AG09309 (cell line): ENCODE measurements around the gene KRTAP5-11.

Source experiments
- DNase-seq: peaks from one replicate; pipeline ENCODE4 v3.0.0-alpha.2; 2010; ENCODE audit warnings: low read depth
- H3K4me3 ChIP-seq: 2 replicates; pipeline ENCODE4 v1.5.1; 2011; ENCODE audit warnings: mild to moderate bottlenecking, low read depth, low read length, moderate library complexity; ENCODE audit not compliant: control insufficient read depth
- TF ChIP-seq, protein P1 (sequence below): IDR thresholded peaks from 2 replicates; pipeline ENCODE4 v1.5.1; 2011; ENCODE audit warnings: mild to moderate bottlenecking, low read depth, low read length, inconsistent platforms; ENCODE audit not compliant: insufficient read depth, control insufficient read depth; ENCODE audit errors: missing control alignments

Gene KRTAP5-11

DNA sequence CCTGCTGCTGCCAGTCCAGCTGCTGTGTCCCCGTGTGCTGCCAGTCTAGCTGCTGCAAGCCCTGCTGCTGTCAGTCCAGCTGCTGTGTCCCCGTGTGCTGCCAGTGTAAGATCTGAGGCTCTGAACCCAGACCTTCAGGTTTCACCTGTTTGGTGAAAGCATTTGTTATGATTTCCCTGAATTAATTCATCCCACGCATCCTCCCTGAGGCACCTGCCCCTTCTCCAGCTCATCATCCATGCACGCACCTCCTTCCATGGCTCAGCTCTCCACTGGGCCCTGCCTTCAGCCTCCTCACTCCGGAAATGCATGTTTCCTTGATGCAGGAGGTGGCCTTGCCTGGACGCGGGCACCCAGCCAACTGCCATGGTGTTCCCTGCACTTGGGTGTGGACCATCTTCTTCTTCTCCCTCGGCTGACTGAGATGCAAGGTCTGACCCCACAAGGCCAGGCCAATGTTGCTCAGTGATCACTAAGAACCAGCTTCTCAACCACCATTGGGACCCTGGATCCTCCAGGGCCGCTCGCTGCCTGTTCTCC is 16.5 kb downstream of the KRTAP5-11 start:
- DNase-seq, result no peak
- TF ChIP-seq, protein P1, sequence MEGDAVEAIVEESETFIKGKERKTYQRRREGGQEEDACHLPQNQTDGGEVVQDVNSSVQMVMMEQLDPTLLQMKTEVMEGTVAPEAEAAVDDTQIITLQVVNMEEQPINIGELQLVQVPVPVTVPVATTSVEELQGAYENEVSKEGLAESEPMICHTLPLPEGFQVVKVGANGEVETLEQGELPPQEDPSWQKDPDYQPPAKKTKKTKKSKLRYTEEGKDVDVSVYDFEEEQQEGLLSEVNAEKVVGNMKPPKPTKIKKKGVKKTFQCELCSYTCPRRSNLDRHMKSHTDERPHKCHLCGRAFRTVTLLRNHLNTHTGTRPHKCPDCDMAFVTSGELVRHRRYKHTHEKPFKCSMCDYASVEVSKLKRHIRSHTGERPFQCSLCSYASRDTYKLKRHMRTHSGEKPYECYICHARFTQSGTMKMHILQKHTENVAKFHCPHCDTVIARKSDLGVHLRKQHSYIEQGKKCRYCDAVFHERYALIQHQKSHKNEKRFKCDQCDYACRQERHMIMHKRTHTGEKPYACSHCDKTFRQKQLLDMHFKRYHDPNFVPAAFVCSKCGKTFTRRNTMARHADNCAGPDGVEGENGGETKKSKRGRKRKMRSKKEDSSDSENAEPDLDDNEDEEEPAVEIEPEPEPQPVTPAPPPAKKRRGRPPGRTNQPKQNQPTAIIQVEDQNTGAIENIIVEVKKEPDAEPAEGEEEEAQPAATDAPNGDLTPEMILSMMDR, result no peak
- H3K4me3 ChIP-seq, result no peak overlapping the region

- DNase-seq, result no peak
- TF ChIP-seq, protein P1, result no peak
- H3K4me3 ChIP-seq, result no peak within 1 kb of the TSS
Observed at GRCh38 chr11:71565263-71565662, 17.4 kb downstream of the KRTAP5-11 start, which contains the start of gene KRTAP5-10. TSS of gene KRTAP5-10 (plus strand) at chr11:71565563. CDS start at chr11:71565588, 25 bp downstream.

GRCh38 chr11:71564430-71564829 is 18.2 kb downstream of the KRTAP5-11 start:
- DNase-seq, result no peak
- H3K4me3 ChIP-seq, result no peak overlapping the region
- TF ChIP-seq, protein P1, result no peak

DNA sequence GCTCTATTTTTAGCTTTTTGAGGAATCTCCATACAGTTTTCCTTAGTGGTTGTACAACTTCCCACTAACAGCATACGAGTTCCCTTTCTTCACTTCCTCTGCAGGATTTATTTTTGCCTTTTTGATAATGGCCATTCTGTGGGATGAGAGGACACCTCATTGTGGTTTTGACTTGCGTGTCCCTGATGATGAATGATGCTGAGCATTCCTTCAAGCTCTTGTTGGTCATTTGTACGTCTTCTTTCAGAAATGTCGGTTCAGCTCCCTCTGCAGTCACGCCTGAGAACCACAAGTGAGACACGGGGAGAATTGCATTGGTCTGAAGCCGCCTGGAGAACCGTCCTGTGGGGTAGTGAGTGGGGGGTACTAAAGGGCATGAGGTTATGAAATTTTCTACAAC is 19.3 kb downstream of the KRTAP5-11 start:
- TF ChIP-seq, protein P1, result peak; percentile 50
- DNase-seq, result peak; percentile 32
- H3K4me3 ChIP-seq, result no peak overlapping the region

- no peak overlapping the region for H3K4me3 ChIP-seq
- TF ChIP-seq, protein P1, result no peak
- no peak for DNase-seq
Observed at GRCh38 chr11:71562120-71562519, 20.6 kb downstream of the KRTAP5-11 start.

GRCh38 chr11:71558996-71559395 is 23.7 kb downstream of the KRTAP5-11 start:
- TF ChIP-seq, protein P1, result no peak

More at GRCh38 chr11:71558996-71559395, 23.7 kb downstream of the KRTAP5-11 start:
- H3K4me3 ChIP-seq, result no peak overlapping the region
- no peak for DNase-seq
